PFSK-1 (cell line): ENCODE measurements around the gene SMDT1.

ENCODE experiments used
- FOXP2 ChIP-seq: optimal IDR thresholded peaks from 2 replicates; pipeline ENCODE3; 2011; ENCODE audit warnings: borderline replicate concordance, control low read depth, inconsistent platforms; ENCODE audit not compliant: insufficient read depth; ENCODE audit errors: extremely low read length, extremely low read depth
- POLR2AphosphoS5 ChIP-seq: IDR thresholded peaks from 2 replicates; pipeline ENCODE4 v1.6.1; 2012; ENCODE audit warnings: low read depth, mild to moderate bottlenecking, control low read depth, low read length, moderate library complexity
- REST ChIP-seq, 2 experiments: IDR thresholded peaks; 2 replicates each; pipeline versions ENCODE4 v1.6.1 to v1.8.0; 2011 to 2012; ENCODE audit warnings: low read depth in 2 of 2, low read length in 2 of 2, control low read depth in 1 of 2, inconsistent platforms in 1 of 2, mild to moderate bottlenecking in 1 of 2, moderate library complexity in 1 of 2; ENCODE audit not compliant: insufficient read depth in 1 of 2
- SIN3A ChIP-seq: IDR thresholded peaks from 2 replicates; pipeline ENCODE4 v1.6.1; 2012; ENCODE audit warnings: mild to moderate bottlenecking, low read length, moderate library complexity, borderline replicate concordance; ENCODE audit not compliant: insufficient read depth
- TAF1 ChIP-seq: IDR thresholded peaks from 2 replicates; pipeline ENCODE4 v1.6.1; 2012; ENCODE audit warnings: low read length, control low read depth, borderline replicate concordance; ENCODE audit not compliant: insufficient read depth

SMDT1 gene

GRCh38 chr22:42041784-42042183 is 37.7 kb upstream of the SMDT1 start:
- TF ChIP-seq TAF1 (no peak), POLR2AphosphoS5 (no peak), SIN3A (no peak)

- no peak for TF ChIP-seq POLR2AphosphoS5
- no peak for TF ChIP-seq FOXP2
- TF ChIP-seq SIN3A = no peak
- TF ChIP-seq REST (IDR thresholded peaks at IDR 0.05; ENCODE audit: insufficient read depth in 1 of 2, low read depth in 2 of 2, low read length in 2 of 2) = no peak
- TF ChIP-seq TAF1 = no peak
These were observed 28.8 kb upstream of the SMDT1 start for GRCh38 chr22:42050641-42051180.

GRCh38 chr22:42052765-42053164 is 26.7 kb upstream of the SMDT1 start:
- no peak for TF ChIP-seq TAF1
- no peak for TF ChIP-seq SIN3A
- no peak for TF ChIP-seq FOXP2
- no peak for TF ChIP-seq REST (IDR thresholded peaks at IDR 0.05; ENCODE audit: insufficient read depth in 1 of 2, low read depth in 2 of 2, low read length in 2 of 2)
- TF ChIP-seq POLR2AphosphoS5 = no peak

- no peak for TF ChIP-seq POLR2AphosphoS5
- no peak for TF ChIP-seq TAF1
- no peak for TF ChIP-seq REST (IDR thresholded peaks at IDR 0.05; ENCODE audit: insufficient read depth in 1 of 2, low read depth in 2 of 2, low read length in 2 of 2)
- no peak for TF ChIP-seq SIN3A
- no peak for TF ChIP-seq FOXP2
These were observed 22.6 kb upstream of the SMDT1 start for GRCh38 chr22:42056757-42057511.

GRCh38 chr22:42060489-42060888 is 19.0 kb upstream of the SMDT1 start:
- no peak for TF ChIP-seq TAF1
- TF ChIP-seq REST (IDR thresholded peaks at IDR 0.05; ENCODE audit: insufficient read depth in 1 of 2, low read depth in 2 of 2, low read length in 2 of 2) = no peak
- TF ChIP-seq POLR2AphosphoS5 = no peak
- TF ChIP-seq FOXP2 = no peak
- TF ChIP-seq SIN3A = no peak
